Suppressor macrophage treated with lipopolysaccharide for 1 hour (primary cell): ENCODE results near the gene SGK1.
"Not testable (repeated sequence)": the region's sequence is repeated elsewhere in the genome, so short reads cannot be mapped to it uniquely, and the experiment has no call there.

Experiments used
- DNase-seq, 3 donors: peaks; one replicate each; pipeline ENCODE4 v3.0.0-alpha.2; 2020 to 2022

Gene SGK1

GRCh38 chr6:134326192-134326591 is 8.3 kb upstream of the SGK1 start:
- not testable (repeated sequence) for DNase-seq

- DNase-seq, result no peak
These were observed 6.9 kb upstream of the SGK1 start for GRCh38 chr6:134324766-134325165.

- DNase-seq, result peak; percentile 47 to 70 (median 67)
These were observed 6.2 kb upstream of the SGK1 start for GRCh38 chr6:134324141-134324540.

DNA sequence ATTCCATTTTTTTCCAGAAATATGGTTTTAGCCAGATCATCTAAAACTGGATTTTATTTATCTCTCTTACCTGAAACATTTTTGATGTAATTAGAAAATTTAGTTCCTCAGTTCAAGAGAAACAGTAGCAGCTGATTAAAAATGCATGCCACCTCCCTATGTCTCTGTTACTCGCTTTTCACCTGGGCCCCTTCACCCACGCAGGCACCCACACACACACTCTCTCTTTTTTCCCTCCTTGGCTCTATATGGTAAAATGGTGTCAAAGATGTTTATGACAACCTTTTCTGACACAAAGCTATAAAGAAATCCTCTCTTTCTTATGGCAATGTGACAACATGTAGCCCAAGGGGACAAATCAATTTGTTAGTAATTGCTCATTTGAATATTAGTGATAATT is 5.8 kb upstream of the SGK1 start:
- DNase-seq, result no peak

GRCh38 chr6:134323294-134323693 is 5.4 kb upstream of the SGK1 start:
- DNase-seq, result no peak

DNA sequence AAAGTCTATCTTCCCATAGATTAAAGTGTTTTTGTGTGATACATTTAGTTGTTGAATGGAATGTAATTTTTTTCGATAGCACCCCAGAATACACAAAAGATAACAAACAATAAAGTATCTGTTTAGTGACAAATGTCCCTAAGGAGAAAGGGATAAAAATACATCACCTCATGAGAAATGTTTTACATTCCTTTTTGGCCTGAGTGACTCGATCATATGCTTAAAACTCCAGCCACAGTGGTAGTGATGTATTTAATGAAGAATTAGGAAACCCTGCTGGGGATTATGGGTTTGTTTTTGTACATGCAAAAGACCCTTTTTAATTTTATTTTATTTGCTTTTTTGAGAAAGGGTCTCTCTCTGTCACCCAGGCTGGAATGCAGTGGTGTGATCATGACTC is 4.3 kb upstream of the SGK1 start:
- DNase-seq, result no peak

- DNase-seq, result peak; percentile 52 to 69 (median 56)
These were observed 3.3 kb upstream of the SGK1 start for GRCh38 chr6:134321246-134321645.

DNA sequence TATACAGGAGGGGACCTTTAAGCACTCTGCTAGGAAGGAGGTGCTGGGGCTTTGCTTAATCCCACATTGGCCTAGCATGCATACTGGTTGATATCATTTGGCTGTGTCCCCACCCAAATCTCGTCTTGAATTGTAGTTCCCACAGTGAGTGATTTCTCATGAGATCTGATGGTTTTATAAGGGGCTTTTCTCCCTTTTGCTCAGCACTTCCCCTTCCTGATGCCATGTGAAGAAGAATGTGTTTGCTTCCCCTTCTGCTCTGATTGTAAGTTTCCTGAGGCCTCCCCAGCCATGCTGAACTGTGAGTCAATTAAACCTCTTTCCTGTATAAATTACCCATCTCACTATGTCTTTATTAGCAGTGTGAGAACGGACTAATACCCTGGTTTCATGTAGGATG is 1.8 kb upstream of the SGK1 start:
- DNase-seq, result peak in 2 of 3 donors; percentile 35 to 47

- no peak for DNase-seq
These were observed 1.0 kb upstream of the SGK1 start for GRCh38 chr6:134318974-134319281.

- no peak for DNase-seq
These were observed 493 bp upstream of the SGK1 start for GRCh38 chr6:134318236-134318973.

- DNase-seq, result no peak
These were observed 1.0 kb downstream of the SGK1 start for GRCh38 chr6:134316733-134317431.

GRCh38 chr6:134315974-134316441 is 1.9 kb downstream of the SGK1 start:
- peak in 1 of 3 donors; percentile 39 for DNase-seq

DNA sequence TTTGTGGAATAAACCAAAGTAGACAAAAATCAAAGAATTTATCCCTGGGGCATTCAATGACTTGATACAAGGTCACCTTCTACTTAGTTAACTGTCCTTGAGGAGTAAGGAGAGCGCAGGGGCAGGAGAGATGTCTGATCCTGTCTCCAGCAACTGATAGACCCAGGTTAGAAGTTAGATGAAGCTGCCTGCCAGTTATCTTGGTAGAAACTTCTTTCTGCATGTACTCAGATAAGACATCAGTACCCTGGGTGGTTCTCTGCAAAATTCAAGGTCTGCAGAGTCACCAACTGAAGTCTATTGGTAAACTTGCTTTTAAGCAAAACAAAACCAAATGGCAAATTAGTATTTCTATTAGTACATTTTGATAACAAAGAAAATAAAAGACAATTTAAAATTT is 2.7 kb downstream of the SGK1 start:
- DNase-seq, result no peak

- DNase-seq, result no peak
These were observed 3.7 kb downstream of the SGK1 start for GRCh38 chr6:134314006-134314821.

- no peak for DNase-seq
These were observed 5.8 kb downstream of the SGK1 start for GRCh38 chr6:134312038-134312660.

DNA sequence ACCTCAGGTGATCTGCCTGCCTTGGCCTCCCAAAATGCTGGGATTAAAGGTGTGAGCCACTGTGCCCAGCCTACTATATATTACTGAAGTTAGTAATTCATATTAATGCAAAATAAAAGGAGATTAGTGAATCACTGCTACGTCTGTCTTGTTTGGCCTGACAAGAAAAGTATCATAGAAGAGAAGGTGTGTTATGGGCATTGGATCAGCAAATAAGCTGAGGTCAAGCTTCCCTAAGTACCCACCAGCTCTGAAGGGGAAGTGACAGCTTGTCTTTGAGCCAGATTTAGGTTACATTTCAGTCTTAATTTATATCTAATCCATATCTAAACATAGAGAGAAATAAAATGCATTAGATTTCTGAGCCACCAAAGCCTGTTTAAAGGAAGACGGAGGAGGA is 7.1 kb downstream of the SGK1 start:
- DNase-seq, result peak in 1 of 3 donors; percentile 22

- no peak for DNase-seq
These were observed 7.8 kb downstream of the SGK1 start for GRCh38 chr6:134309983-134310605.

- no peak for DNase-seq
These were observed 8.7 kb downstream of the SGK1 start for GRCh38 chr6:134309227-134309626.

DNA sequence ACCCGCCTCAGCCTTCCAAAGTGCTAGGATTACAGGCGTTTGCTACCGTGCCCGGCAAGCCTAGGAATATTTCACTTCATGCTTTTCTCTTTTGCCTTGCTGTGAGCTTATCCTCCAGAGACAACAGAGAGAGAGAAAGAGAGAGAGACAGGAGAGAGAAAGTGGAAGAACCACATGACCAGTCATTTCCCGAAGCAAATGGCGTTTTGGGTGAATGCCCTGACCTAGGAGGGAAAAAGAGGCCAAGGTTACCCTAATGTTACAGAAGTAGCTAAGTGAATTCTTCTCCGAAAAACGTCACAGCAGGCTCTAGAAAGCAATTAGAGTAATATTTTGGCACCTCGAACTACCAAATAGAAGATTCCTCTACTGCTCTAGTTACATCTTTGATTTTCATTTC is 9.1 kb downstream of the SGK1 start:
- DNase-seq, result no peak

- no peak for DNase-seq
These were observed 10.0 kb downstream of the SGK1 start for GRCh38 chr6:134307870-134308269.

DNA sequence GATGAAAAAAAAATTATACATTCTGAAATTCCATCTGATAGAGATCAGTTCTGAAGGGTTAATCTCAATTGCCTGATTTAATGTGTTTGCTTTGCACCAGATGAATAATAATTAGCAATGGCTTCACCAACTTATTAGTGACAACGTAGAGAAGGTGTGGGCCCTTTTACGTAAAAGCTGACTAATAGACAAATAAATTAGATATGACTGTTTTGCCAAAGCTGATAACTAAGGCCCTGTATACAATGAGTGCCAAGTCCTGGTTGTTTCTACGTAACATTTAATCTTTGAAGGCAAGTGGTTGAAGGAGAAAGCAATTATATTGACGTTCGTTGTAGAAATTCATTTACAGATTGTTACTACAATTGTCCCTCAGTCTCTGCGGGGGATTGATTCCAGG is 10.8 kb downstream of the SGK1 start:
- no peak for DNase-seq

GRCh38 chr6:134304381-134304780 is 13.5 kb downstream of the SGK1 start:
- DNase-seq, result not testable (repeated sequence)

DNA sequence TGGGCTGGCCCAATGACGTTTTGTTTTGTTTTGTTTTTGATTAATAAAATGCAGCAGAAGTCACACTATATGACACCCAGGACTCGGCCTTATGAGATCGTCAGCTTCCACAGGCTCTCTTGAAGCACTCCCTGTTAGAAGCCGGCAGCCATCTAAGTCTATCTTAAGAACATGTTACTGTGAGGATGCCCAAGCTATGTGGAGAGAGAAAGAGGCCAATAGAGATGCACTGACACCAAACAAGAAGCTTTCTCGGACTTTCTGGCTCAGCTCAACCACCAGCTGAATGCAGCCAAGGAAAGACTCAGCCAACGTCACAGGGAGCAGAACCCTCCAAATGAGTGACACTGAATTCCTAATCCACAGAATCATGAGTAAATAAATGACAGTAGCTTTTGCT is 14.0 kb downstream of the SGK1 start:
- no peak for DNase-seq
